Panc1 (cell line): ENCODE measurements around the gene TIAM2.

ENCODE experiments used
- POLR2AphosphoS5 ChIP-seq: IDR thresholded peaks from 2 replicates; pipeline ENCODE4 v1.6.1; 2012; ENCODE audit warnings: mild to moderate bottlenecking, low read depth, low read length, moderate library complexity
- TF ChIP-seq, protein P1 (sequence below): fragments of 450-650 bp; IDR thresholded peaks from 2 replicates; pipeline ENCODE4 v1.5.1; 2017; ENCODE audit warnings: mild to moderate bottlenecking

DNA sequence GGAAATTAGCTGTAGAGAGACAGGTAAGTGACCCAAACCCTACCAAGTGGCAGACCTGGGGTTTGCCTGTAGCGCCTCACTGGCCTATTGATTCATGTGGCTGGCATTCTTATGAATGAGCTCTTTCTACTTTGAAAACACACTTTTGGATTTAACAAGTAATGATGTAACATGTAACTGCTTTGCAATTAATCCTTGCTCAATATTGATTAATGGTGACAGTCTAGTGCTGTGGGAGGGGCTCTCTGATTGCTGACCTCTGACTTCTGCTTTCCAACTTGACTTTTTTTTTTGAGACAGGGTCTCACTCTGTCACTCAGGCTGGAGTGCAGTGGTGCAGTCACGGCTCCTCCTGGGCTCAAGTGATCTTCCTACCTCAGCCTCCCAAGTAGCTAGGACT lies 82.7 kb downstream of the TIAM2 start:
- TF ChIP-seq, protein P1, sequence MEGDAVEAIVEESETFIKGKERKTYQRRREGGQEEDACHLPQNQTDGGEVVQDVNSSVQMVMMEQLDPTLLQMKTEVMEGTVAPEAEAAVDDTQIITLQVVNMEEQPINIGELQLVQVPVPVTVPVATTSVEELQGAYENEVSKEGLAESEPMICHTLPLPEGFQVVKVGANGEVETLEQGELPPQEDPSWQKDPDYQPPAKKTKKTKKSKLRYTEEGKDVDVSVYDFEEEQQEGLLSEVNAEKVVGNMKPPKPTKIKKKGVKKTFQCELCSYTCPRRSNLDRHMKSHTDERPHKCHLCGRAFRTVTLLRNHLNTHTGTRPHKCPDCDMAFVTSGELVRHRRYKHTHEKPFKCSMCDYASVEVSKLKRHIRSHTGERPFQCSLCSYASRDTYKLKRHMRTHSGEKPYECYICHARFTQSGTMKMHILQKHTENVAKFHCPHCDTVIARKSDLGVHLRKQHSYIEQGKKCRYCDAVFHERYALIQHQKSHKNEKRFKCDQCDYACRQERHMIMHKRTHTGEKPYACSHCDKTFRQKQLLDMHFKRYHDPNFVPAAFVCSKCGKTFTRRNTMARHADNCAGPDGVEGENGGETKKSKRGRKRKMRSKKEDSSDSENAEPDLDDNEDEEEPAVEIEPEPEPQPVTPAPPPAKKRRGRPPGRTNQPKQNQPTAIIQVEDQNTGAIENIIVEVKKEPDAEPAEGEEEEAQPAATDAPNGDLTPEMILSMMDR, result no peak
- no peak for TF ChIP-seq POLR2AphosphoS5
